Islet precursor cell (in vitro differentiated cells): ENCODE measurements around the gene AASDHPPT.
A peak's percentile ranks its signal among the peaks of the same experiment; 100 is the strongest.

Experiments
- DNase-seq: peaks from one replicate; pipeline ENCODE4 v3.0.0-alpha.2; 2018

Gene AASDHPPT

GRCh38 chr11:106086850-106087249 lies 9.4 kb downstream of the AASDHPPT start:
- no peak for DNase-seq

GRCh38 chr11:106087815-106088435 lies 10.5 kb downstream of the AASDHPPT start:
- no peak for DNase-seq

GRCh38 chr11:106088896-106089295 lies 11.4 kb downstream of the AASDHPPT start:
- no peak for DNase-seq

DNA sequence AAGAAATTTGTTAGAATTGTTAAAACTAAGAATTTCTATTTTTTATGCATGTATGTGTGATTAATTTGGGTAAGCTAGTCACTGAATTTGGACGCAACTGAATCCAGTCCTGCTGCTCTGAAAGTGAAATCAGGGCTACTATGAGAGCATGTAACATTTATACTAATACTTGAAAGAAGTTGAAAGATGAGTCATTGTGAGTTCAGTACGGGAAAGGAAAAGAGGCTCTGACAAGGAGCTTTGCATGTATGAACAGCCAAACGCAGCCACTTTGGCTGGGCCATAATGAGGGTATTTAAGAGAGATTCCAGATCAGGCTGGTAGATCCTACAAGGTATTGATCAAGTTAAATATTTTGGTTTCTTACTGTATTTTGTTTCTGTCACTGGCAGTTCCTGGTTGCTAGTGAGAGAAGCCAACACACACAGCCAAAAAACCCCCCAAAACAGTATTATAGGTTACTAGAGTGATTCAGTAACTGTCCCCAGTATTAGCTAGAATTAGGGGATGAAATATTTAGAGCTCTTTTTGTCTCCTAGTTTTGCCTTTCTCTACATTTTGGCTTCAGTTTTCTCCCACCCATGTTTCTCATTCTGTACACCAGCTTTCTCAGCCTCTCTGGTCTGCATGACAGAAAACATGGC lies 14.1 kb downstream of the AASDHPPT start:
- no peak for DNase-seq

- DNase-seq: no peak
Measured at GRCh38 chr11:106092446-106092845, 15.0 kb downstream of the AASDHPPT start.

DNA sequence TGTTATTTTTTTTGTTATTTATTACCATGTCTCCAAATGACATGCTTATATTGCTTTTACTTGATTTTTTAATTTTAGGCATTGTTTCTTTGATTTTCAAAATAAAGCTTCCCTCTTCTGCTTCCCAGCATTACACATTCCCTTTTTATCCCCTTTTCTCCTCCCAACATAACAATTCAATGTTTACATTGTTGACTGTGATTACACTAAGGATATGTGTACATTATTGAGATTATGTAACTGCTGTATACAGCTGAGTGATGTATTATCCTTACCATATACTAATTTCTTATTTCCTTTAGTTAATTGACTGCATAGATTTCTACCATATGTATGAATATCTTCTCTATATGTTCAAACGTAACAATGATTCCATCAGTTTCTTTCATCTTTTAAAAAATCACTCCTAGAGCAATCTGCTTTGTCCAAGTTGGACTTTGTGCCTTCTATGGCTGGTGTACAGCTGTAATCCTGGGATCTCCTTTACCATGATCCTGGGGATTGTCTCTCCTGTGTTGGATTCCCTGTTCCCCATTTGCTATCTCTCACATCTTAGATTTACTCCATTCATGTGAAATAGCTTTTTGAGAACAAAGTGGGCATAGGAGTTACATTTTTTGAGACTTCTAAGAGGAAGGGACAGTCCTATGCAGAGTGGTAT lies 21.6 kb downstream of the AASDHPPT start:
- no peak for DNase-seq

GRCh38 chr11:106101370-106101769 lies 23.9 kb downstream of the AASDHPPT start:
- DNase-seq: no peak

- DNase-seq: no peak
Measured at GRCh38 chr11:106101819-106102218, 24.4 kb downstream of the AASDHPPT start.

DNA sequence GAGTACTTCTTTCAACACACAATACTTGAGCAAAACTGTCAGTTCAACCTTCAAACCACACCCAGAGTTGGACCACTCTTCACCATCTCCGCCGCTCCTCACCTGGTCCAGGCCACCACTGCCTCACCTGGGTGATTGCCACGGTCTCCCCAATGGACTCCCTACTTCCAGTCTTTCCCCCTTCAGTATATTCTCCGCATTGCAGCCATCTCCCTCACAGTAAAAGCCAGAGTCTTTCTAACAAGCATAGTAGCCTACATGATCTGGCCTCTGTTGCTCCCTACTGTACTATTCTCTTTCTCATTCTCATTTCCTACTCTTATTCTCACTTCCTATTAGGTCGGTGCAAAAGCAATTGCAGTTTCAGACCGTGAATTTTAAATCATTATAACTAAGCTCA lies 28.5 kb downstream of the AASDHPPT start:
- DNase-seq: no peak

DNA sequence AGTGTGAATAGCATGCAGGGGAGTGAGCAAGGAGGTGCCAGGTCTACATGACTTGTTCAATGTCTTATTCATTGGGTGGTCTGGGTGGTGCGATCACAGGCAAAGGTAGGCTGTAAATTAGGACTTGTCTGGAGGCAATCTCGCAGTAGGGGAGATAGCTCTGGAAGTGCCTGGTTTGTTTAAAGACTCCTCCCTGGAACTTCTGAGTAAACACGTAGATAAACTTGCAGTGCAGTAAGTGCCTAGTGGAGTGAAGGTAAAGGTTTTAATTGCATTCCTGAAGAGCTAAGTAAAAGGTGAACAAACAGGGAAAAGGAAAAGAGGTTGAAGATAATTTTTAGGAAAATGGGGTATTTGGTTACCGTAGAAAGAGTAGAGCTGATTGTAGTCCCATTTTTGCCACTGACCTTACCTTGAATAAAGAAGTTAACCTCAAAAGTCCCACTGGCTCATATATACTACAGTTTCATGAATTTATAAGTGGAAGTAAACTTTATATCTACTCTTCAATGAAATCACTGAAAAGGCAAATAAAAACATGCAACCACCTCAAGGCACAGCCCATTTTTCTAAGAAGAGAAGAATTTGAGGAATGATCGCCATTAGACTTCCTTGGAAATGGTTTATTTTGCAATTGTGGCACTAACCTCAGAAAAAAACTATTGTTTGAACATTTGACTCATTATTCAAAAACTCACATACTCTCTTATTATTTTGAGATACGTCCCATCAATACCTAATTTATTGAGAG lies 44.3 kb downstream of the AASDHPPT start:
- DNase-seq: peak; percentile 67

DNA sequence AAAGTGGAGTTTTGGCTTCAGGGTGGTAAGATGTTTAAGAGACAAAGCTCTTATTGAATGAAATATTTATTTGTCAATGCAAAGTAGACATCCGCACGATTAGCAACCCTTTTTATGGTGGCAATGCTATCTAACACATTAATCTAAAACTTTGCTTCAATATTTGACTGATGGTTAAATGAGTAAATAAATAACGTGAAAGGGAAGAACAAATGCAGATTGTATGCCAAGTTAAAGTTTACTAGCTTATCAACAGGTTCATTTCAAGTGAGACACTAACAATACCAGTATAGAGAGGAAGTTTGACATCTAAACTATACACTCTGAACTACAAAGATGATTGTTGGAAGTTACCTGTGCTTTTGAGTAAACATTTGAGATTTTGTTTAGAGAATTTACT lies 50.1 kb downstream of the AASDHPPT start:
- no peak for DNase-seq

GRCh38 chr11:106128740-106129139 lies 51.3 kb downstream of the AASDHPPT start:
- no peak for DNase-seq

GRCh38 chr11:106131998-106132397 lies 54.5 kb downstream of the AASDHPPT start:
- DNase-seq: peak; percentile 57

- no peak for DNase-seq
Measured at GRCh38 chr11:106132582-106133354, 55.3 kb downstream of the AASDHPPT start.

GRCh38 chr11:106133529-106133928 lies 56.1 kb downstream of the AASDHPPT start:
- no peak for DNase-seq

DNA sequence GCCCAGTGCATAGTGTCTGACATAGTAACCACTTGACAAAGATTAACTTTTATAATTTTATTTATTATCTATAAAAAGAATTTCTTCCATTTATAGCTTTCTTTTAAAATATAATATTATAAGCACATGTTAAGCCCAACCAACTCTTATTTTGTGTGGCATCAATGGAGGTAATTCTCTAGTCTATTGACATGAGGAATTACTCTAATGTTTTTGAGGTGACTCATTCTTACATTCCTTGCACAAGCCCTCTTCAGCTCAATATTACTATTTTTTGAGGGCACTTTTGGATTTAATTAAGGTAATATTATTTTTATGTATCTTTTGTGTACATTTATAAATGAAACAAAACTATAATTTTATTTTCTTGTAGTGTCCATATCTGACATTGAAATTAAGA lies 59.6 kb downstream of the AASDHPPT start:
- DNase-seq: no peak

DNA sequence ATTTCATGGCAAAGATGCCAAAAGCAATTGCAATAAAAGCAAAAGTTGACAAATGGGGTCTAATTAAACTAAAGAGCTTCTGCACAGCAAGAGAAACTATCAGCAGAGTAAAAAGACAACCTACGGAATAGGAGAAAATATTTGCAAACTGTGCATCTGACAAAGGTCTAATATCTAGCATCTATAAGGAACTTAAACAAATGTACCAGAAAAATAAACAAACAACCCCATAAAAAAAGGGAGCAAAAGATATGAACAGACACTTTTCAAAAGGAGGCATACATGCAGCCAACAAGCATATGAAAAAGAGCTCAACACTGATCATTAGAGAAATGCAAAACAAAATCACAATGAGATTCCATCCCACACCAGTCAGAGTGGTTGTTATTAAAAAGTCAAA lies 60.3 kb downstream of the AASDHPPT start:
- no peak for DNase-seq
